ENCODE data around the gene PDE6H. TPM values are rescaled to one million over a fixed set of nuclear protein-coding genes. Genes with fewer than 3 reads are reported as not detected.

PDE6H gene
- total and polyA plus RNA-seq, 2 of the 8 experiments (the other 6 are each of a cell fraction or from before 2014, with no cell fraction given) = not detected

DNA sequence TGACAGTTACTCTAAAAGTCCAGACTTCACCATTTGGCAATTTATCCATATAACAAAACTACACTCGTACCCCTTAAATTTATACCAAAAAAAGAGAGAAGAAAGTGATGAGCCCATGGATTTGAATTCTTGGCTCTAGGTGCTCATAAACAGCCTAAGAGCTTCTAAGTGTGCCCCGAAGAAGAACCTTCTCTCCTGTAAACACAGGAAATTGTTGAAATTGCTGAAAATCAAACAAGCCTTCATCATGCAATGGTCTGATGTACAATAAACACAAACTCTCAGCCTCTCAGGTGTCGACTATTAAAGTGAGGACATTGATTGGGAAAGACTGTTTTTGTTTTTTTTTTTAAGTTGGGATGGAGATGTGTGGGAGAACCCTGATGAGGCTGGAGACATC lies 21.8 kb downstream of the PDE6H start:
- H3K4me1 ChIP-seq (replicated peaks in 1 of 4; ENCODE audit: control insufficient read depth in 3 of 4, insufficient read depth in 4 of 4, low read length in 3 of 4) = no peaks in the 10 kb centered on the region
- H3K56ac ChIP-seq (replicated peaks; ENCODE audit: insufficient read length, low read depth, low read length) = no peak overlapping the region
- no peaks in the 10 kb centered on the region for H3K23me2 ChIP-seq (ENCODE audit: low read depth, low read length)
- ChIA-PET CTCF (ENCODE audit: partially characterized antibody) (interaction anchor here (0.7 to 12.5 kb wide), 24 partner anchors 10 to 552 kb away, joined by 3 to 116 read pairs (median 5); partner anchors contain the start of genes ART4, ERP27 and PDE6H), POLR2A (ENCODE audit: partially characterized antibody) (interaction anchor here (1.4 kb wide), 1 partner anchor 223 kb away, joined by 4 read pairs; a partner anchor contains a TSS)
- H2BK5ac ChIP-seq (ENCODE audit: low read depth, low read length) = no peak overlapping the region
- H3K18ac ChIP-seq (ENCODE audit: extremely low read depth, low read length) = no peak overlapping the region
- H4K20me1 ChIP-seq (replicated peaks in 1 of 2; ENCODE audit: control insufficient read depth in 1 of 2, insufficient read depth in 2 of 2, low read length in 2 of 2) = no peaks in the 10 kb centered on the region
- no peak overlapping the region for H4K91ac ChIP-seq (replicated peaks; ENCODE audit: insufficient read length, low read length)
- 89% methylated on average over 3 of the region's 3 CpGs; no CpG with 5 or more reads in 1 of the 2 experiments for WGBS, 2 experiments (ENCODE audit: extremely low coverage in 1 of 2, insufficient coverage in 1 of 2, insufficient read length in 1 of 2, insufficient replicate concordance in 2 of 2, low coverage in 1 of 2, low lambda C conversion rate in 2 of 2, missing lambda C conversion rate in 1 of 2)
- no peak overlapping the region for H4K5ac ChIP-seq (ENCODE audit: insufficient read length, low read depth, low read length)
- no peak overlapping the region for H3K9ac ChIP-seq (replicated peaks in 1 of 4; ENCODE audit: extremely low read depth in 1 of 4, low read depth in 3 of 4, low read length in 3 of 4)
- no peak overlapping the region for H3K4ac ChIP-seq (replicated peaks; ENCODE audit: insufficient read length, low read depth, low read length)
- no peak overlapping the region for H3K4me3 ChIP-seq (ENCODE audit: extremely low read depth in 1 of 4, insufficient read depth in 2 of 4, low read depth in 3 of 4, low read length in 4 of 4)
- H2AFZ ChIP-seq (ENCODE audit: low read length) = 0 out of 2 replicates have a peak overlapping the region, but pooled peaks have one; percentile 10
- no peaks in the 10 kb centered on the region for H3K79me1 ChIP-seq (ENCODE audit: low read depth, low read length)
- H3K36me3 ChIP-seq (ENCODE audit: control insufficient read depth in 2 of 4, insufficient read depth in 4 of 4, low read length in 3 of 4) = no peaks in the 10 kb centered on the region
- H3K79me2 ChIP-seq (ENCODE audit: control insufficient read depth in 1 of 2, insufficient read depth in 2 of 2, low read length in 2 of 2) = no peaks in the 10 kb centered on the region
- H3K4me2 ChIP-seq (ENCODE audit: insufficient read depth in 1 of 2, low read depth in 2 of 2, low read length in 2 of 2) = no peak overlapping the region
- H2BK15ac ChIP-seq (ENCODE audit: low read length) = no peak overlapping the region
- H3K23ac ChIP-seq (ENCODE audit: insufficient read length) = no peak overlapping the region
- no peak overlapping the region for H2BK20ac ChIP-seq (ENCODE audit: low read length)
- no peak overlapping the region for H2BK12ac ChIP-seq (ENCODE audit: low read depth, low read length)
- no peaks in the 10 kb centered on the region for H3K9me3 ChIP-seq (ENCODE audit: insufficient read depth in 2 of 2, low read depth in 1 of 2, low read length in 1 of 2)
- no peak overlapping the region for H3K27ac ChIP-seq (ENCODE audit: low read depth, low read length)
- no peak overlapping the region for H4K8ac ChIP-seq (ENCODE audit: extremely low read depth, insufficient read depth, low read length)
- H2AK5ac ChIP-seq (ENCODE audit: low read depth, low read length) = no peak overlapping the region
- FAIRE-seq = no peak
- no peaks in the 10 kb centered on the region for H3K27me3 ChIP-seq (replicated peaks in 1 of 4; ENCODE audit: control insufficient read depth in 3 of 4, extremely low read depth in 1 of 4, insufficient read depth in 3 of 4, low read length in 3 of 4)
- DNase-seq (ENCODE audit: low read depth in 1 of 2, low spot score in 2 of 2) = no peak
- H3K14ac ChIP-seq (ENCODE audit: insufficient read length) = no peak overlapping the region
- H2BK120ac ChIP-seq (replicated peaks; ENCODE audit: low read depth, low read length) = no peak overlapping the region
- TF ChIP-seq RAD21 (IDR thresholded peaks at IDR 0.05 in 1 of 2, conservative IDR thresholded peaks at IDR 0.05 in 1 of 2; ENCODE audit: low read depth in 2 of 2, low read length in 2 of 2) (no peak), HDAC2 (IDR thresholded peaks at IDR 0.05; ENCODE audit: borderline replicate concordance in 1 of 2, low read depth in 2 of 2, low read length in 2 of 2) (no peak), TCF12 (IDR thresholded peaks at IDR 0.05; ENCODE audit: low read depth, low read length) (no peak), JUND (IDR thresholded peaks at IDR 0.05; ENCODE audit: low read length) (no peak), TAF7 (optimal IDR thresholded peaks at IDR 0.05; ENCODE audit: borderline replicate concordance, low read depth, low read length) (no peak), SUZ12 (IDR thresholded peaks at IDR 0.05; ENCODE audit: low read length) (no peak), KDM5A (IDR thresholded peaks at IDR 0.05; ENCODE audit: low read length) (no peak), USF2 (IDR thresholded peaks at IDR 0.05; ENCODE audit: low read length) (no peak), EGR1 (IDR thresholded peaks at IDR 0.05; ENCODE audit: borderline replicate concordance, low read depth, low read length) (no peak)
- TF ChIP-seq, protein P1, sequence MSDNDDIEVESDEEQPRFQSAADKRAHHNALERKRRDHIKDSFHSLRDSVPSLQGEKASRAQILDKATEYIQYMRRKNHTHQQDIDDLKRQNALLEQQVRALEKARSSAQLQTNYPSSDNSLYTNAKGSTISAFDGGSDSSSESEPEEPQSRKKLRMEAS (IDR thresholded peaks at IDR 0.05) = no peak
- TF ChIP-seq, protein P2, sequence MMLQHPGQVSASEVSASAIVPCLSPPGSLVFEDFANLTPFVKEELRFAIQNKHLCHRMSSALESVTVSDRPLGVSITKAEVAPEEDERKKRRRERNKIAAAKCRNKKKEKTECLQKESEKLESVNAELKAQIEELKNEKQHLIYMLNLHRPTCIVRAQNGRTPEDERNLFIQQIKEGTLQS (IDR thresholded peaks at IDR 0.05; ENCODE audit: insufficient read depth, low read depth, low read length) = no peak

All from H1 (cell line).